IMR-90 (cell line): ENCODE measurements around the gene DSE. TPM values are rescaled to one million over a fixed set of nuclear protein-coding genes. Genes with fewer than 3 reads are reported as not detected.

Experiments
- ATAC-seq: fragments of 200-7000 bp; cut with Tn5 transposase; 2 replicates; pipeline ENCODE4 v1.9.1; 2020; ENCODE audit warnings: low read depth, mild to moderate bottlenecking, moderate library complexity
- BruUV-seq: library from RNA; stranded (reverse); fragments of 400-500 nt; replicated peaks from 2 replicates; lab custom pipeline; 2021; lab: Mats Ljungman, UMichigan
- CTCF ChIA-PET: fragments of 300-600 bp; formaldehyde crosslinking; extraction: SDS; loops from one replicate; lab custom pipeline; 2021; ENCODE audit warnings: antibody characterized with exemption; lab: Yijun Ruan, JAX
- POLR2A ChIA-PET: fragments of 300-600 bp; sonication (Branson Sonifier 250); formaldehyde crosslinking; loops from one replicate; lab custom pipeline; 2022; ENCODE audit warnings: antibody characterized with exemption; ENCODE audit not compliant: unreplicated experiment; lab: Charles Lee
- DNase-seq: peaks from one replicate; pipeline ENCODE4 v3.0.0; 2013
- H2AFZ ChIP-seq: replicated peaks from 2 replicates; pipeline ENCODE3; 2013; ENCODE audit warnings: low read length, mild to moderate bottlenecking; ENCODE audit not compliant: poor library complexity
- H2AK5ac ChIP-seq: 2 replicates; pipeline ENCODE4 v1.6.1; 2013; ENCODE audit warnings: low read depth, low read length, inconsistent platforms
- H2AK9ac ChIP-seq: replicated peaks from 2 replicates; pipeline ENCODE3; 2013; ENCODE audit warnings: mild to moderate bottlenecking, low read depth, low read length, moderate library complexity; ENCODE audit not compliant: poor library complexity
- H2BK120ac ChIP-seq: 2 replicates; pipeline ENCODE4 v1.6.1; 2013; ENCODE audit warnings: low read depth, low read length, inconsistent platforms
- H2BK15ac ChIP-seq: 3 replicates; pipeline ENCODE4 v1.6.1; 2013; ENCODE audit warnings: low read depth, low read length, inconsistent platforms
- H2BK20ac ChIP-seq: 2 replicates; pipeline ENCODE4 v1.6.1; 2013; ENCODE audit warnings: low read depth, mild to moderate bottlenecking, inconsistent platforms, low read length, moderate library complexity
- H2BK5ac ChIP-seq: 2 replicates; pipeline ENCODE4 v1.6.1; 2013; ENCODE audit warnings: mild to moderate bottlenecking, low read depth, low read length, inconsistent platforms; ENCODE audit not compliant: poor library complexity, severe bottlenecking
- H3K14ac ChIP-seq: replicated peaks from 2 replicates; pipeline ENCODE4 v1.6.1; 2013; ENCODE audit warnings: low read depth, low read length, inconsistent platforms
- H3K18ac ChIP-seq: 2 replicates; pipeline ENCODE4 v1.6.1; 2013; ENCODE audit warnings: low read depth, low read length, control low read depth
- H3K23ac ChIP-seq: 2 replicates; pipeline ENCODE4 v1.6.1; 2013; ENCODE audit warnings: low read depth, low read length, inconsistent platforms
- H3K27ac ChIP-seq: 2 replicates; pipeline ENCODE4 v1.5.1; 2013; ENCODE audit warnings: mild to moderate bottlenecking, control low read depth, low read length; ENCODE audit not compliant: insufficient read depth
- H3K27me3 ChIP-seq: 2 replicates; pipeline ENCODE4 v1.6.1; 2013; ENCODE audit warnings: low read length; ENCODE audit not compliant: control insufficient read depth, insufficient read depth
- H3K36me3 ChIP-seq: 2 replicates; pipeline ENCODE4 v1.6.1; 2013; ENCODE audit warnings: low read length, mixed read lengths; ENCODE audit not compliant: control insufficient read depth, insufficient read depth
- H3K4ac ChIP-seq: 2 replicates; pipeline ENCODE4 v1.6.1; 2013; ENCODE audit warnings: low read depth, low read length, inconsistent platforms
- H3K4me1 ChIP-seq: 2 replicates; pipeline ENCODE4 v1.6.1; 2013; ENCODE audit warnings: low read length, mixed read lengths; ENCODE audit not compliant: control insufficient read depth, insufficient read depth
- H3K4me2 ChIP-seq: 2 replicates; pipeline ENCODE4 v1.6.1; 2013; ENCODE audit warnings: low read depth, mild to moderate bottlenecking, control low read depth, low read length, moderate library complexity
- H3K4me3 ChIP-seq: 2 replicates; pipeline ENCODE4 v1.5.1; 2013; ENCODE audit warnings: low read depth, mild to moderate bottlenecking, control low read depth, low read length, moderate library complexity; ENCODE audit not compliant: insufficient read depth
- H3K56ac ChIP-seq: 2 replicates; pipeline ENCODE4 v1.6.1; 2013; ENCODE audit warnings: low read length, inconsistent platforms; ENCODE audit not compliant: insufficient read depth; ENCODE audit errors: extremely low read depth
- H3K79me1 ChIP-seq, 2 experiments: 2 replicates each; pipeline ENCODE4 v1.6.1; 2013; ENCODE audit warnings: low read length in 2 of 2, inconsistent platforms in 1 of 2, low read depth in 1 of 2
- H3K9ac ChIP-seq: 2 replicates; pipeline ENCODE4 v1.6.1; 2013; ENCODE audit warnings: low read depth, low read length, control low read depth
- H3K9me1 ChIP-seq: 2 replicates; pipeline ENCODE4 v1.6.1; 2013; ENCODE audit warnings: low read length, inconsistent platforms; ENCODE audit not compliant: insufficient read depth
- H3K9me3 ChIP-seq: 2 replicates; pipeline ENCODE4 v1.6.1; 2013; ENCODE audit warnings: low read length; ENCODE audit not compliant: control insufficient read depth, insufficient read depth
- H4K20me1 ChIP-seq: 2 replicates; pipeline ENCODE4 v1.6.1; 2013; ENCODE audit warnings: low read length, inconsistent platforms; ENCODE audit not compliant: insufficient read depth
- H4K5ac ChIP-seq: 2 replicates; pipeline ENCODE4 v1.6.1; 2013; ENCODE audit warnings: mild to moderate bottlenecking, low read depth, low read length, control low read depth
- H4K8ac ChIP-seq, 2 experiments: 2 replicates each; pipeline ENCODE4 v1.6.1; 2013; ENCODE audit warnings: low read depth in 2 of 2, low read length in 2 of 2, control low read depth in 1 of 2, inconsistent platforms in 1 of 2
- H4K91ac ChIP-seq: 2 replicates; pipeline ENCODE4 v1.6.1; 2013; ENCODE audit warnings: low read depth, low read length, inconsistent platforms; ENCODE audit not compliant: insufficient read depth
- BHLHE40 ChIP-seq: fragments of 150-350 bp; IDR thresholded peaks from 2 replicates; pipeline ENCODE4 v1.6.1; 2016; ENCODE audit warnings: mild to moderate bottlenecking, low read depth, low read length
- CEBPB ChIP-seq: IDR thresholded peaks from 2 replicates; pipeline ENCODE4 v1.6.1; 2012; ENCODE audit warnings: low read depth, low read length, improper control_type of control experiment
- CHD1 ChIP-seq: IDR thresholded peaks from 2 replicates; pipeline ENCODE4 v1.6.1; 2012; ENCODE audit warnings: low read depth, low read length, improper control_type of control experiment
- CTCF ChIP-seq: conservative IDR thresholded peaks from 2 replicates; pipeline ENCODE4 v1.5.1; 2012; ENCODE audit warnings: mild to moderate bottlenecking, low read depth, low read length, improper control_type of control experiment
- ELK1 ChIP-seq: fragments of 150-350 bp; IDR thresholded peaks from 2 replicates; pipeline ENCODE4 v1.6.1; 2016; ENCODE audit warnings: low read depth, mild to moderate bottlenecking, low read length, moderate library complexity, borderline replicate concordance
- FOS ChIP-seq: fragments of 150-350 bp; IDR thresholded peaks from 2 replicates; pipeline ENCODE4 v1.6.1; 2016; ENCODE audit warnings: low read depth, low read length
- MAFK ChIP-seq: IDR thresholded peaks from 2 replicates; pipeline ENCODE4 v1.6.1; 2012; ENCODE audit warnings: low read depth, low read length, improper control_type of control experiment
- MAZ ChIP-seq: IDR thresholded peaks from 2 replicates; pipeline ENCODE4 v1.6.1; 2012; ENCODE audit warnings: low read depth, mild to moderate bottlenecking, low read length, improper control_type of control experiment, moderate library complexity, borderline replicate concordance
- MXI1 ChIP-seq: IDR thresholded peaks from 2 replicates; pipeline ENCODE4 v1.6.1; 2012; ENCODE audit warnings: low read depth, mild to moderate bottlenecking, low read length, moderate library complexity, borderline replicate concordance
- NFE2L2 ChIP-seq: fragments of 150-350 bp; IDR thresholded peaks from 2 replicates; pipeline ENCODE4 v1.6.1; 2016; ENCODE audit warnings: low read depth, mild to moderate bottlenecking, low read length
- POLR2A ChIP-seq: IDR thresholded peaks from 2 replicates; pipeline ENCODE4 v1.6.1; 2012; ENCODE audit warnings: mild to moderate bottlenecking, low read depth, low read length
- RAD21 ChIP-seq: IDR thresholded peaks from 2 replicates; pipeline ENCODE4 v1.6.1; 2012; ENCODE audit warnings: low read length, improper control_type of control experiment
- RCOR1 ChIP-seq: IDR thresholded peaks from 2 replicates; pipeline ENCODE4 v1.6.1; 2012; ENCODE audit warnings: mild to moderate bottlenecking, low read length, improper control_type of control experiment; ENCODE audit not compliant: insufficient replicate concordance
- RFX5 ChIP-seq: IDR thresholded peaks from 2 replicates; pipeline ENCODE4 v1.8.0; 2012; ENCODE audit warnings: low read depth, mild to moderate bottlenecking, low read length, moderate library complexity
- SMC3 ChIP-seq: fragments of 150-350 bp; IDR thresholded peaks from 2 replicates; pipeline ENCODE4 v1.6.1; 2016; ENCODE audit warnings: low read depth, mild to moderate bottlenecking, antibody characterized with exemption, low read length, moderate library complexity
- USF2 ChIP-seq: fragments of 150-350 bp; IDR thresholded peaks from 2 replicates; pipeline ENCODE4 v1.6.1; 2017; ENCODE audit warnings: mild to moderate bottlenecking, antibody characterized with exemption, low read length, low read depth
- WGBS, 2 experiments: methylation state at CpG; one replicate each; pipeline versions ENCODE4 v1.1.5 to v1.1.7; 2013; ENCODE audit warnings: missing lambda C conversion rate in 2 of 2; ENCODE audit not compliant: insufficient read length in 1 of 2; ENCODE audit errors: extremely low coverage in 2 of 2; 5-methylcytosine and 5-hydroxymethylcytosine counted together
- dilution Hi-C: fragments of 300-500 bp; cut with HindIII; formaldehyde crosslinking; loops from one replicate; pipeline ENCODE4 v1.14.3; 2018; ENCODE audit warnings: low sequenced_read_pairs; ENCODE audit not compliant: unreplicated experiment
- in situ Hi-C: fragments of 300-500 bp; cut with MboI; formaldehyde crosslinking; loops from 3 replicates; pipeline ENCODE4 v1.14.3; 2019; ENCODE audit warnings: low sequenced_read_pairs, inconsistent platforms, mixed read lengths
- intact Hi-C: fragments of 100-400 bp; cut with micrococcal nuclease; formaldehyde crosslinking; loops from 2 replicates; pipeline ENCODE4 v1.10.0; 2022
- polyA plus RNA-seq, 3 experiments: library from polyadenylated mRNA; depleted of rRNA; stranded (reverse); fragments of >200 nt; gene quantifications; 2 replicates each; pipeline ENCODE4 v1.2.3, GENCODE V29; 2012; ENCODE audit warnings: low replicate concordance in 1 of 3
- total RNA-seq: library from RNA; depleted of rRNA; stranded (reverse); fragments of >200 nt; gene quantifications from 2 replicates; pipeline ENCODE4 v1.2.3, GENCODE V29; 2012

Gene DSE
- total and polyA plus RNA-seq, 2 of the 4 experiments (the other 2 are of a cell fraction): 48.0 to 154 TPM

- no peaks in the 10 kb centered on the region for H3K79me1 ChIP-seq
- H3K36me3 ChIP-seq: no peaks in the 10 kb centered on the region
- no peak overlapping the region for H4K5ac ChIP-seq
- no peaks in the 10 kb centered on the region; the same call in 1 of the 2 replicates for H3K4me1 ChIP-seq
- H3K27ac ChIP-seq: no peak overlapping the region
- H3K4me2 ChIP-seq: no peak overlapping the region
- H3K18ac ChIP-seq: no peak overlapping the region
- no peak overlapping the region for H2BK15ac ChIP-seq
- in situ Hi-C loops: no loop called here
- no peak for TF ChIP-seq NFE2L2
- no peak for TF ChIP-seq RFX5
- no peak for TF ChIP-seq BHLHE40
- no peak for TF ChIP-seq RCOR1
- TF ChIP-seq MAFK: no peak
- TF ChIP-seq CEBPB: no peak
- no peak for TF ChIP-seq USF2
- TF ChIP-seq RAD21: no peak
- no peak for TF ChIP-seq CTCF
- no peak for TF ChIP-seq POLR2A
- TF ChIP-seq ELK1: no peak
- no peak for TF ChIP-seq CHD1
- TF ChIP-seq FOS: no peak
- TF ChIP-seq MAZ: no peak
- TF ChIP-seq MXI1: no peak
- TF ChIP-seq SMC3: no peak
- no TSS peak for BruUV-seq
- no peak overlapping the region for H4K8ac ChIP-seq
- no peak overlapping the region for H2BK120ac ChIP-seq
- no peak overlapping the region for H3K14ac ChIP-seq
- no peaks in the 10 kb centered on the region for H4K20me1 ChIP-seq
- no peak overlapping the region for H2AK5ac ChIP-seq
- no peak overlapping the region for H3K23ac ChIP-seq
- H3K4ac ChIP-seq: no peak overlapping the region
- H3K9ac ChIP-seq: no peak overlapping the region
- H2AK9ac ChIP-seq: no peak overlapping the region
- H3K9me3 ChIP-seq: 0 out of 2 replicates have a peak, but pooled peaks cover 1% of the 10 kb centered on the region
- H2AFZ ChIP-seq: no peak overlapping the region
- no peak overlapping the region for H3K4me3 ChIP-seq
- ChIA-PET POLR2A (no interaction called here), CTCF (no interaction called here)
- no peak overlapping the region for H2BK5ac ChIP-seq
- no peak overlapping the region for H2BK20ac ChIP-seq
- 86% methylated on average over 3 of the region's 9 CpGs; no CpG with 5 or more reads in 1 of the 2 experiments for WGBS, 2 experiments
- dilution Hi-C loops: no loop called here
- H3K56ac ChIP-seq: no peak overlapping the region
- ATAC-seq (no peak), DNase-seq (no peak)
- peaks cover 9% of the 10 kb centered on the region for H3K27me3 ChIP-seq
- no peak overlapping the region for H4K91ac ChIP-seq
- intact Hi-C loops: no loop called here
- no peaks in the 10 kb centered on the region for H3K9me1 ChIP-seq
Measured at GRCh38 chr6:116458264-116458663, 87.5 kb downstream of the DSE start.
